HepG2 (cell line): Measurements from ENCODE around the gene RFC1. TPM values are rescaled to one million over a fixed set of nuclear protein-coding genes. Genes with fewer than 3 reads are reported as not detected.

Source experiments
- FOXK1 ChIP-seq: sonication (generic); formaldehyde crosslinking; IDR thresholded peaks from 2 replicates; pipeline ENCODE4 v1.4.0; 2020; ENCODE audit warnings: low read depth, missing genetic modification reagents, borderline replicate concordance
- HIVEP1 ChIP-seq: sonication (generic); formaldehyde crosslinking; IDR thresholded peaks from 2 replicates; pipeline ENCODE4 v1.4.0; 2020; ENCODE audit warnings: mild to moderate bottlenecking, missing genetic modification reagents
- IKZF4 ChIP-seq: sonication (generic); formaldehyde crosslinking; IDR thresholded peaks from 2 replicates; pipeline ENCODE4 v1.5.1; 2020; ENCODE audit warnings: borderline replicate concordance, mild to moderate bottlenecking, low read depth, missing genetic modification reagents; ENCODE audit errors: not compliant biosample characterization
- IRF2 ChIP-seq: IDR thresholded peaks from 2 replicates; pipeline ENCODE4 v1.6.1; 2018; ENCODE audit warnings: missing genetic modification reagents, missing compliant biosample characterization
- JUND ChIP-seq: sonication (generic); formaldehyde crosslinking; IDR thresholded peaks from 2 replicates; pipeline ENCODE4 v1.8.0; 2022; ENCODE audit warnings: mild to moderate bottlenecking, missing genetic modification reagents
- MEIS1 ChIP-seq: sonication (generic); formaldehyde crosslinking; IDR thresholded peaks from 2 replicates; pipeline ENCODE4 v1.9.0; 2021; ENCODE audit warnings: mild to moderate bottlenecking, missing genetic modification reagents, moderate library complexity, borderline replicate concordance
- MNT ChIP-seq: fragments of 450-650 bp; IDR thresholded peaks from 2 replicates; pipeline ENCODE4 v1.6.1; 2016
- NFIC ChIP-seq: IDR thresholded peaks from 2 replicates; pipeline ENCODE4 v1.6.1; 2012; ENCODE audit warnings: mild to moderate bottlenecking, low read length, inconsistent platforms
- RARG ChIP-seq: sonication (generic); formaldehyde crosslinking; IDR thresholded peaks from 2 replicates; pipeline ENCODE4 v1.4.0; 2020; ENCODE audit warnings: low read depth, mild to moderate bottlenecking, missing genetic modification reagents
- THYN1 ChIP-seq: sonication (generic); formaldehyde crosslinking; IDR thresholded peaks from 2 replicates; pipeline ENCODE4 v1.8.1; 2023; ENCODE audit warnings: low read depth, mild to moderate bottlenecking, moderate library complexity, missing genetic modification reagents, borderline replicate concordance
- ZBTB39 ChIP-seq: sonication (generic); formaldehyde crosslinking; IDR thresholded peaks from 2 replicates; pipeline ENCODE4 v1.5.0; 2020; ENCODE audit warnings: missing genetic modification reagents
- ZGPAT ChIP-seq: IDR thresholded peaks from 2 replicates; pipeline ENCODE4 v1.6.1; 2016; ENCODE audit warnings: mild to moderate bottlenecking
- ZNF280D ChIP-seq: sonication (generic); formaldehyde crosslinking; IDR thresholded peaks from 2 replicates; pipeline ENCODE4 v1.5.1; 2020; ENCODE audit warnings: mild to moderate bottlenecking, missing genetic modification reagents
- ZNF574 ChIP-seq: sonication (generic); formaldehyde crosslinking; IDR thresholded peaks from 2 replicates; pipeline ENCODE4 v1.4.0; 2020; ENCODE audit warnings: missing genetic modification reagents
- ZNF597 ChIP-seq: sonication (generic); formaldehyde crosslinking; IDR thresholded peaks from 2 replicates; pipeline ENCODE4 v1.5.0; 2020; ENCODE audit warnings: missing genetic modification reagents
- ZNF674 ChIP-seq: sonication (generic); formaldehyde crosslinking; IDR thresholded peaks from 2 replicates; pipeline ENCODE4 v1.5.0; 2020; ENCODE audit warnings: low read depth, mild to moderate bottlenecking, missing genetic modification reagents
- ZNF780A ChIP-seq: sonication (generic); formaldehyde crosslinking; IDR thresholded peaks from 2 replicates; pipeline ENCODE4 v1.8.0; 2022; ENCODE audit warnings: mild to moderate bottlenecking, missing genetic modification reagents, moderate library complexity
- polyA plus RNA-seq, 8 experiments: library from polyadenylated mRNA; depleted of rRNA in 3 of 8; stranded (reverse) in 7 of 8; unstranded in 1 of 8; fragments of >200 nt; fragmentation: Illumina TruSeq in 4 of 8; extraction: Trizol in 4 of 8; gene quantifications; 2 replicates each; pipeline versions ENCODE4 v1.2.1 to v1.2.3, GENCODE V29; 2011 to 2016; ENCODE audit warnings: low read depth in 4 of 8, missing spikeins in 1 of 8, mixed read lengths in 1 of 8; ENCODE audit not compliant: insufficient read depth in 1 of 8
- total RNA-seq, 5 experiments: library from RNA; depleted of rRNA; stranded (reverse); fragments of >200 nt; fragmentation: Illumina TruSeq; extraction: Trizol; gene quantifications; 2 replicates each; pipeline ENCODE4 v1.2.3, GENCODE V29; 2016; ENCODE audit warnings: low read depth in 1 of 5

Gene RFC1
- total and polyA plus RNA-seq, 2 of the 13 experiments (the other 11 are each of a cell fraction or from before 2014, with no cell fraction given), result 15.9 to 78.8 TPM

GRCh38 chr4:39415678-39416283 lies 49.6 kb upstream of the RFC1 start (continued):
- TF ChIP-seq ZNF280D (CRISPR knock-in tag), result no peak
- TF ChIP-seq JUND (CRISPR knock-in tag), result no peak
- TF ChIP-seq ZNF574, result no peak
- TF ChIP-seq HIVEP1, result no peak
- TF ChIP-seq ZBTB39 (CRISPR knock-in tag), result no peak
- TF ChIP-seq ZNF597 (CRISPR knock-in tag), result no peak
- no peak for TF ChIP-seq ZNF780A (CRISPR knock-in tag)
- no peak for TF ChIP-seq ZNF674 (CRISPR knock-in tag)
- TF ChIP-seq RARG (CRISPR knock-in tag), result no peak
- TF ChIP-seq NFIC, result no peak
- TF ChIP-seq IRF2, result no peak
- no peak for TF ChIP-seq IKZF4 (CRISPR knock-in tag)
- no peak for TF ChIP-seq MEIS1 (CRISPR knock-in tag)
- TF ChIP-seq FOXK1 (CRISPR knock-in tag), result no peak
- peak; percentile 47 for TF ChIP-seq MNT
- peak; percentile 37; the same call in 1 of the 2 replicates for TF ChIP-seq ZGPAT
- no peak for TF ChIP-seq THYN1 (CRISPR knock-in tag)
